AG04449 (cell line): ENCODE data around the gene CEBPE.

Experiments
- CTCF ChIA-PET: fragments of 350-600 bp; formaldehyde crosslinking; extraction: SDS; loops from one replicate; lab custom pipeline; 2021; ENCODE audit warnings: antibody characterized with exemption; lab: Yijun Ruan, JAX
- POLR2A ChIA-PET: fragments of 400-600, 350-600 bp; formaldehyde crosslinking; extraction: SDS; loops from one replicate; lab custom pipeline; 2020; ENCODE audit warnings: antibody characterized with exemption, inconsistent platforms; lab: Yijun Ruan, JAX
- DNase-seq: peaks from one replicate; pipeline ENCODE4 v3.0.0-alpha.2; 2010; ENCODE audit warnings: low read depth, low spot score
- H3K4me3 ChIP-seq: 2 replicates; pipeline ENCODE4 v1.5.1; 2011; ENCODE audit warnings: low read depth, mild to moderate bottlenecking, control low read depth, low read length
- TF ChIP-seq, protein P1 (sequence below): IDR thresholded peaks from one replicate; pipeline ENCODE4 v1.5.1; 2011; ENCODE audit warnings: mild to moderate bottlenecking, moderate library complexity, low read length, control low read depth, inconsistent platforms; ENCODE audit not compliant: insufficient read depth; ENCODE audit errors: missing control alignments

CEBPE gene

DNA sequence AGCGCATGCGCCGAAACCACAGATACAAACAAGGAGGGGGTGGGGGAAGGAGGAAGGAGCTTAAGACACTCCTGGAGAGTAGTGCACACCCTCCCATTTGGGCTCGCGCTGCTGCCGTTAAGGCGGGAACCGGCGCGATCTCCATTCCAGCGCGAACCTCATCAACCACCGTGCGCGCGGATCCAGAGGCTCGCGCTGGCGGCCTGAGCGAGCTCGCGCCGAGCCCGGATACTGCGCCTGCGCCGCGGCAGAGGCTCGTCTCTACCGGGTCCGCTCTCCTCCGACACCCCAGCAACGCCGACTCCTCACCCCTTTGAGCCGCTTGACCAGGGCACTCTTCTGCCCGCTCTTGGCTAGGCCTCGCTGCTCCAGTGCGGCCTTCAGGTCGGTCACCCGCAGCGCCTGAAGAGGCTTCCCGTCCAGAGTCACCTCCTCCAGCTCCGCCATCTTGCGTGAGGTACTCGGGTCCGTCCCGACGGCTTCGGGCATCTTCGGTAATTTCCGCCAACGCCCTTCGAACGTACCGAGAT is 24.3 kb downstream of the CEBPE start, which contains the start of gene ACIN1:
TSS of gene ACIN1 (minus strand) at position 471 of the 530 bp plus-strand sequence. CDS start at position 447, 24 bp downstream.
- POLR2A ChIA-PET = interaction anchor here (0.5 to 2.5 kb wide), 20 partner anchors 9 to 706 kb away, joined by 3 to 29 read pairs (median 4); partner anchors contain the start of genes AJUBA and HAUS4
- CTCF ChIA-PET = interaction anchor here (0.8 to 9.6 kb wide), 20 partner anchors 8 to 538 kb away, joined by 3 to 133 read pairs (median 8); partner anchors contain the start of gene CIROP
- TF ChIP-seq, protein P1, sequence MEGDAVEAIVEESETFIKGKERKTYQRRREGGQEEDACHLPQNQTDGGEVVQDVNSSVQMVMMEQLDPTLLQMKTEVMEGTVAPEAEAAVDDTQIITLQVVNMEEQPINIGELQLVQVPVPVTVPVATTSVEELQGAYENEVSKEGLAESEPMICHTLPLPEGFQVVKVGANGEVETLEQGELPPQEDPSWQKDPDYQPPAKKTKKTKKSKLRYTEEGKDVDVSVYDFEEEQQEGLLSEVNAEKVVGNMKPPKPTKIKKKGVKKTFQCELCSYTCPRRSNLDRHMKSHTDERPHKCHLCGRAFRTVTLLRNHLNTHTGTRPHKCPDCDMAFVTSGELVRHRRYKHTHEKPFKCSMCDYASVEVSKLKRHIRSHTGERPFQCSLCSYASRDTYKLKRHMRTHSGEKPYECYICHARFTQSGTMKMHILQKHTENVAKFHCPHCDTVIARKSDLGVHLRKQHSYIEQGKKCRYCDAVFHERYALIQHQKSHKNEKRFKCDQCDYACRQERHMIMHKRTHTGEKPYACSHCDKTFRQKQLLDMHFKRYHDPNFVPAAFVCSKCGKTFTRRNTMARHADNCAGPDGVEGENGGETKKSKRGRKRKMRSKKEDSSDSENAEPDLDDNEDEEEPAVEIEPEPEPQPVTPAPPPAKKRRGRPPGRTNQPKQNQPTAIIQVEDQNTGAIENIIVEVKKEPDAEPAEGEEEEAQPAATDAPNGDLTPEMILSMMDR = no peak
- peak within 1 kb of the TSS; percentile 100 for H3K4me3 ChIP-seq
- DNase-seq = peak; percentile 56

DNA sequence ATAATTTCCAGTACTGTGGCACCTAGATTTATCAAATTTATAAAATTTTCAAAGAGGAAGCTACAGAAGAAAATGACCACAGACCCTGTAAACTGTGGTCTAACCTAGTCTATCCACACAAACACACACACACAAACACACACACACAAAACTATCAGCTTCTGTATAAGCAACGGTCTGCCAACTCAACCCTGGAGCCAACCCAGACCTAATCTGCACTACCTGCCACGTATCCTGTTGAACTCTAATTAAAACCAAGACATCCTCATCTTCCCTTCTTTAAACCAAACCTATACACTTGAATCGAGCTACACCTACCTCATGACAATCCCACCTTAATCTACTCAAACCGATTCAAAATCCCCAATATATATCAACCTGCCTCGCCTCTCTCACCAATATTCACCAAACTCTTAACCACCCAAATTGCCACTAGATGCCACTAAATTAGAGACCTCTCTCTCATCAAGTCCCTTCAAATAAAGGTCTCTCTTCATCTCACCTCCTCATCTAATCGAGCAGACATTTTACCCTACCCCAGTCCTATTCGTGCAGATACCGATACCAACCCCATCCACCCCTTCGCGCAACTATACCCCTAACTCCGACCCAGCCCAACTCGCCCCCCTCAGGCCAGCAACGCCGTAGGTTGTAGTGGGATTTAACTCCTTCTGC is 24.9 kb downstream of the CEBPE start:
- TF ChIP-seq, protein P1 = peak; percentile 39
- ChIA-PET CTCF (interaction anchor here (0.7 to 9.6 kb wide), 18 partner anchors 8 to 537 kb away, joined by 3 to 133 read pairs (median 8); partner anchors contain the start of gene CIROP), POLR2A (interaction anchor here (0.6 to 2.5 kb wide), 10 partner anchors 8 to 120 kb away, joined by 3 to 29 read pairs (median 4); no protein-coding TSS in a partner anchor)
- no peak for DNase-seq
- H3K4me3 ChIP-seq = peak overlapping the region; percentile 100

DNA sequence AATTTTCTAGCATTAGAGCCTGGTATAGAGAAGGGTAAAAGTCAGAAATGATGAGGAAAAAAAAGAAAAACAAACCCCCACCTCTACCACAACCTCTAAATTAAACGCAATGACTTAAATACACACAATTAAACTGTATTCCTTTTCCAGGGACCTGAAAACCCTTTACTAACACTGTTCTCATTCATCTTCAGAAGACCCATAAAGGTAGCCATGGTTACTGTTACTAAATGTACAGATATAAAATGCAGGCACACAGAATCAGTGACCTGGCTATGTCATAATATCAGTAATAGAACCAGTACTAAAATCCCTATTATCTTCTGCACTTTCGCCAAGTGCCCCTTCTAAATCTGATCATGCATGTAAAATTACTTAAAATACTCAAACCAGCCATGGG is 25.5 kb downstream of the CEBPE start:
- ChIA-PET POLR2A (interaction anchor here (2.5 kb wide), 1 partner anchor 25 kb away, joined by 25 read pairs; no protein-coding TSS in a partner anchor), CTCF (interaction anchor here (0.7 to 9.6 kb wide), 10 partner anchors 9 to 107 kb away, joined by 4 to 133 read pairs (median 12); partner anchors contain the start of gene CIROP)
- H3K4me3 ChIP-seq = peak overlapping the region; percentile 100
- TF ChIP-seq, protein P1 = no peak
- DNase-seq = no peak

DNA sequence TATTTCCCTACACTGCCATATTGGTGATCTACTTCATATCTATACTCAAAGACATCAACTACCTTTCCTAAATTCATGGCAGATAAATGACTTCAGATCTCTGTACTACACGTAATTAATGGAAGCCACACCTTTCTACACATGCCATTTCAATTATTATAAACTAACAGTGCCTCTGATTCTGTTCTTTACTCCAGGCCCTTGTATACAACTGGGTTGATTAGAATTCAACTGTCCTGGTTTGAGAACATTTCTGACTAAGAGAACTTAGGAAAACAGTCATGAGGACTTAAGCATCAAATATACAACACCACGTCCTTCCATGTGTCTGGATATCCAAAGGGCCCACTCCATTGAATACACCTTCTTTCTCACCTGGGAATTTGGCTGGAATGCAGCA is 26.0 kb downstream of the CEBPE start:
- TF ChIP-seq, protein P1 = no peak
- POLR2A ChIA-PET = no interaction called here
- H3K4me3 ChIP-seq = no peak overlapping the region
- DNase-seq = no peak
- CTCF ChIA-PET = interaction anchor here (1.0 to 7.8 kb wide), 7 partner anchors 15 to 107 kb away, joined by 3 to 173 read pairs (median 5); no protein-coding TSS in a partner anchor

DNA sequence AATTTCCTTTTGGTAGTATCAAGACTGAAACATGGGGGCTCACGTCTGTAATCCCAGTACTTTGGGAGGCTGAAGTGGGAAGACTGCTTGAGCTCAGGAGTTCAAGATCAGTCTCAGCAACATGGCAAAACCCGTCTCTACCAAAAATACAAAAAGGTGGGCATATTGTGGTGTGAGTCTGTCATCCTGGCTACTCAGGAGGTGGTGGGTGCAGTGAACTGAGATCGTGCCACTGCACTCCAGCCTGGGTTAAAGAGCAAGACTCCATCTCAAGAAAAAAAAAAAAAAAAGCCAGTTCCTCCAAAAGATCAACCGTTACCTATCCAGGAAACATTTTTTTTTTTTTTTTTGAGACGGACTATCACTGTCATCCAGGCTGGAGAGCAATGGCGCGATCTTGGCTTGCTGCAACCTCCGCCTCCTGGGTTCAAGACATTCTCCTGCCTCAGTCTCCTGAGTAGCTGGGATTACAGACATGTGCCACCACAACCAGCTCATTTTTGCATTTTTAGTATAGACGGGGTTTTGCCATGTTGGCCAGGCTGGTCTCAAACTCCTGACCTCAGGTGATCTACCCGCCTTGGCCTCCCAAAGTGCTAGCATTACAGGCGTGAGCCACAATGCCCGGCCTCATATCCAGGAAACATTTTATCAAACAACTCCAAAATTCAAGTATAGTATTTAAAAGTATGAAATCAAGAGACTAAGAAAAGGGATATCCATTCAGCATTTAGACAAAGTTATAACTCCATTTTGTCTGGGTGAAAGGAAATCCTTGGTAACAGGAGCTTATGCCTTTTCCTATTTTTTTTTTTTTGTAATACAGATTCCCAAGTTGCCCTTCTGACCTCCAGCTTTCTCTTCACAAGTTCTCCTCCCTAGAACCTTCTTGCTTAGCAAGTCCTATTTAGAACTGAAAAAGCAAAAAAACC is 27.5 kb downstream of the CEBPE start:
- POLR2A ChIA-PET = interaction anchor here (0.6 to 1.7 kb wide), 4 partner anchors 12 to 30 kb away, joined by 3 to 6 read pairs (median 4); no protein-coding TSS in a partner anchor
- TF ChIP-seq, protein P1 = no peak
- CTCF ChIA-PET = interaction anchor here (0.5 to 7.8 kb wide), 13 partner anchors 13 to 1762 kb away, joined by 3 to 173 read pairs (median 5); no protein-coding TSS in a partner anchor
- no peak overlapping the region for H3K4me3 ChIP-seq
- no peak for DNase-seq
